KBM-7 (cell line): ENCODE data around the gene SSR4.
"Not testable (repeated sequence)": the region's sequence is repeated elsewhere in the genome, so short reads cannot be mapped to it uniquely, and the experiment has no call there.

ENCODE experiments used
- DNase-seq: peaks from one replicate; pipeline ENCODE4 v3.0.0-alpha.2; 2015
- in situ Hi-C: fragments of 300-500 bp; cut with MboI; formaldehyde crosslinking; loops from 2 replicates; pipeline ENCODE4 v1.14.3; 2020; ENCODE audit warnings: low sequenced_read_pairs, low pct_unique_long_range_greater_than_20kb, mixed read lengths

SSR4 gene

GRCh38 chrX:153800746-153801145, 6.3 kb downstream of the SSR4 start:
- no peak for DNase-seq
- in situ Hi-C loops = no loop called here

DNA sequence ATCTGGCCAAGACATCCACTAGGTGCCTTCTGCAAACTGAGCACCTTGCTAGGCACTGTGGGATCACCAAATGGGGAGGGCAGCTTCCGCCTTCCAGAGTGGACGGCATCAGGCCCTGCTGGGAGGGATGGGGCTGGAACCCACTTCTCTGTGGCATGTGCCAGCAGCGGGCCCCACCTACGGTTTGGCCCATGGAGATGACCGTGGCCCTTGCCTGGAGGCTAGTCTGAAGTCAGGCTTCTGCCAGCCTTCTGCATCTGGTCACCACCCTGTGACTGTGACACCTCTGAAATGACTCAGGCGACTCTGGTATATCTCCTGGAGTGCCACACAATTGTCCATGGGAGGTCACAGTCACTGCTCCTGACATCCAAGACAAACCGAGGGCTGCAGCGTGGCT, 7.2 kb downstream of the SSR4 start:
- in situ Hi-C loops = no loop called here
- DNase-seq = no peak

DNA sequence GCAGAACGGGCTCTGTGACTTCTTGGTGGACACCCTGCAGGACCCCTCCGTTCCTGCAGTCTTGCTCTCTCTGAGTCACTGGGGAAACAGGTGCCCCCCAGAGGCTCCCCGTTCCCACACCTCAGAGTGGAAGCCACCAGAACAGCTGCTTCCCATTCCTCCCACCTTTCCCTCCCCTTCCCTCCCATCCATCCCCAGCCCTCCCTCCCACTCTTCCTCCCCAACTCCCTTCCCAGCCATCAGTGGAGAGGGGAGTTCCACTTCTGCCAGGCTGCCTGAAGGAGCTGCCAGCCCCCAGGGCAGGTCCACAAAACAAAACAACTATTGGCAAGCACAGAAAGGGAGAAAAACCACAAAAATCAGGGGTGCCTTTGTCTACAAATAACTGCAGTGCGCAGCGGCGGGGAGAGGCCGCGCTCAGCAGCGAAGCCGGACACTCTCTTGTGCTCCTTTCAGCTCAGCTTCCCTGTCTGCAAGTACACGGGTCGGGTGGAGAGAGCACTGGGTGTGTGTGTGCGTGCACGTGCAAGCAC, 8.1 kb downstream of the SSR4 start:
- DNase-seq = no peak
- in situ Hi-C loops = no loop called here

- in situ Hi-C loops = no loop called here
Observed at GRCh38 chrX:153803211-153804099, 9.0 kb downstream of the SSR4 start.

DNA sequence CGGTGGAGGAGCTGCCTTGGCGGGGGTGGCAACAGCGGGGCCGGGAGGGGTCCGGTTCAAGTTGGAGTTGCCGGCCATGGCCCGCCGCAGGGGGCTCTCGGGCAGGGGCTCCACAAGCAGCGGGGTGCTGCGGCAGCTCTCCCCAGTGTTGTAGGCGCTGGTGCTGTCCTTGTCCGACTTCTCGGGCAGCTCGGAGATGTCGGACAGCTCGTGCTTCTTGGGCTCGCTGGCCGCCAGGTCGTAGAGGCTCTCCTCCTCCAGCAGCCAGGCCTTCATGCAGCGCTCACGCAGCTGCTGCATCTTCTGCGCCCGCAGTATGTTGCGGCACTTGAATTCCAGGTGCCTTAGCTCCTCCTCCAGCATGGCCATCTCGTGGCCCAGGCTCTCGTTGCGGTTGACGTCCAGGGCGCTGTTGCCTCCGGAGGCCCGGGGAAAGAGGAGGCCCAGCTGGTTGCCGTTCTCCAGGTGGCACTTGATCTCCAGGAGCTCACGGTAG, 9.7 kb downstream of the SSR4 start:
- in situ Hi-C loops = no loop called here

More at GRCh38 chrX:153803211-153804099, 9.0 kb downstream of the SSR4 start:
- DNase-seq = no peak

GRCh38 chrX:153804621-153805020, 10.2 kb downstream of the SSR4 start:
- in situ Hi-C loops = no loop called here
- no peak for DNase-seq

More for the DNA sequence above, 9.7 kb downstream of the SSR4 start:
- no peak for DNase-seq

GRCh38 chrX:153805436-153805835, 11.0 kb downstream of the SSR4 start:
- no peak for DNase-seq
- in situ Hi-C loops = no loop called here

GRCh38 chrX:153806999-153807575, 12.6 kb downstream of the SSR4 start:
- in situ Hi-C loops = no loop called here
- no peak for DNase-seq

- in situ Hi-C loops = no loop called here
- DNase-seq = no peak
Observed at GRCh38 chrX:153807976-153808375, 13.5 kb downstream of the SSR4 start.

- in situ Hi-C loops = no loop called here
- DNase-seq = no peak
Observed at GRCh38 chrX:153812220-153812619, 17.8 kb downstream of the SSR4 start.

GRCh38 chrX:153813161-153813560, 18.7 kb downstream of the SSR4 start:
- in situ Hi-C loops = no loop called here

DNA sequence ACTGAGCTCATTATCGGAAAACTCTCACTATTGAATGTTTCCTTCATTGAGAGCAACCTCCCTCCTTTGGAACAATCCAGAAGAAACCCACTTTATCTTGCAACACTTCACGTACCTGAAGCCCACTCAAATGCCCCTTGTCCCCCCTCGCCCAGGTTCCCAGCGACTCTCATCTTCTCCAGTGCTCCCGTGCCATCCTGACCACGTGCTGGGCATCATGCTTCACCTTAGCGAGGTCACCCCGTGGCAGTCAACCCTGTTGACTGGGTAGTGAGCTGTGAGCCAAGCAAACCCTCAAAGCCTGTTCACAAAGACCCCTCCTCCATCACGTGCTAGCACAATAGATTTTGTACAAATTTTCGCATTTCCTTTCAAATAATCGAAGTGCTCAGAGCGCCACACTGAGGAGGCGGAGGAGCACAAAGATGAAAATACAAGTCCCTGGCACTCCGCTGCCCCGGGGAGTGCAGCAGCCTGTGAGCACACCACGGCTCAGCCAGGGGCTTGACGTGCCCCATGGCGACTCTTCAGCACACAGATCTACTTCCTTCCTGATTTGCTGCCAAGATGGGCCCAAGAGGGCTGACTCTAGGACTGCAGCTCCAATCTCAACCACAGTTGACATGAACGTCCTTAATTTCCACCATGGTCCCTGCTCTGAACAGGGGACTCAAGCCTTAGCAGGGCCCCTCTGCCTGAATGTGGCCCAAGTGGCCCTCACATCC, 20.3 kb downstream of the SSR4 start:
- in situ Hi-C loops = no loop called here
- peak; percentile 53 for DNase-seq

More at GRCh38 chrX:153813161-153813560, 18.7 kb downstream of the SSR4 start:
- no peak for DNase-seq

DNA sequence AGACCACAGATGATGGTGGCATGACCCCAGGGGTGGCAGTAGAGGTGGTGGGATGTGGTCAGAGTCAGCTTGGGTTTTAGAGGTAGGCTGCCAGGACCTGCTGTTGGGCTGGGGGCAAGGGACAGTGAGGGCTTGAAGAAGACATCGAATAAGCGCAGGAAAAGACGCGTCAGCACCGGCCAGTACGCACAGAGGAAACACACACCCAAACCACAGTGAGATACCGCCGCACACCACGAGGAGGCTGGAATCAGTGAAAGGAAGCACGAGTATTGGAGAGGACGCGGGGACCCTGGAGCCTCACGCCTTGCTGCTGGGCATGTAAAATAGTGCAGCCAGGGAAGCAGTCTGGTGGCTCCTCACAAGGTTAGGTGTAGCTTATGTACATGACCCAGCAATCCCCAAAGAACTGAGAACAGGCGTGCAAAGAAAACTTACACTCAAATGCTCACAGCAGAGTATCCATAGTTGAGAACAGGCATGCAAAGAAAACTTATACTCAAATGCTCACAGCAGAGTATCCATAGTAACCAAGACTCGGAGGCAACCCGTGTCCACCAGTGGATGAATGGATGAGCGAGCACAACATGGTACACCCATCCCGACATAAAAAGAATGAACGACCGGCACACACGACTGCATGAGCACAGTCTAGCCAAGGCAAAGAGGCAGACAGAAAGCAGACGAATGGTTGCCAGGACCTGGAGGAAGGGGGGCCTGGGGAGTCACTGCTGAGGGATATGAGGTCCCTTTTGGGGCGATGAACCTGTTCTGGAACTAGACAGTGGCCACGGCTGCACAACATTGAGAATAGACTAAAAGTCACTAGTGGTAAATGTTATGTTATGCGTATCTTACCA, 22.6 kb downstream of the SSR4 start:
- DNase-seq = peak; percentile 60
- in situ Hi-C loops = no loop called here

GRCh38 chrX:153818064-153818463, 23.6 kb downstream of the SSR4 start:
- DNase-seq, in situ Hi-C loops: not testable (repeated sequence)

DNA sequence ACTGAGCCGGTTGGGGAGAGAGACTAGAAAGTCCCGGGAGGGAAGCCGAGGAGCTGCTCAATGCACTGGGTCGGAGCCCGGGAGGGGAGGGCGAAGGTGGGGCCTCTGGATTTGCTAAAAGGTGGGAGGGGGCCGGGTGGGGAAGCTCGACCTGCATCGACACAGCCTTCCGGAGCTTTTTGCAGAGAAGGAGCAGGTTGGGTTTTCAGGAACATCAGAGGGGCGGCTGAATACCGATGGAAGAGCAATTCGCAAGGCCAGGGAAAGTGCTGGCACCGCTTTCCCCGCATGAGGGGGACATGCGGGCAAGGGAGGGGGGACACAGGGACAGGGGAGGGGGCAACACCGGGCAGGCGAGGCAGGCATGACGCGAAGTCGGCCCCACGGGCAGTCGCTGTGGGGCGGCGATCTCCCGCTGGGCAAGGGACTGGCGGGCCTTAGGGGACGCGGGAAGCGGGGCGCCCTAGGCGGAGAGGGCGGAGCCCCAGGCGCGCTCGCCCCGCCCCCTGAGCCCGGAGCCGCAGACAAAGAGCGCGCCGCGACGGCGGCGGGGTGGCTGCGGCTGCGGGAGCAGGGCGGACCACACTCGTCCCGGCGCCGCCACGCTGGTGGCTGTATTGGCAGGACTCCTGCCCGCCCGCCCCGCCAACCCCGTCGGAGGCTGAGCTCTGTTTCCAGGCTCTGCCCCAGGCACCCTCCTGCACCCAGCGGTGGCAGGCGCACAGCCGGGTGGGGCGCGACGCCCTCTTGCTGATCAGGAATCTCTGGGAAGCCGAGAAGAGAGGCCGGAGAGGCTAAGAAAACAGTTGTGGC, 24.3 kb downstream of the SSR4 start:
- in situ Hi-C loops = no loop called here
- DNase-seq = peak; percentile 42

- DNase-seq = no peak
- in situ Hi-C loops = no loop called here
Observed at GRCh38 chrX:153819384-153820040, 25.0 kb downstream of the SSR4 start.

GRCh38 chrX:153820601-153821000, 26.1 kb downstream of the SSR4 start:
- in situ Hi-C loops = no loop called here
- DNase-seq = no peak
